Endothelial cell of umbilical vein (primary cell): ENCODE measurements around the gene DBF4B. TPM values are rescaled to one million over a fixed set of nuclear protein-coding genes. Genes with fewer than 3 reads are reported as not detected.

Experiments used
- BruUV-seq: library from RNA; stranded (reverse); fragments of 400-500 nt; replicated peaks from 2 replicates; lab custom pipeline; 2021; lab: Mats Ljungman, UMichigan
- CTCF ChIA-PET: fragments of 300-600, 350-600 bp; sonication (Branson Sonifier 250); formaldehyde crosslinking; loops from one replicate; lab custom pipeline; 2021; ENCODE audit warnings: antibody characterized with exemption, inconsistent platforms; lab: Charles Lee
- POLR2A ChIA-PET: fragments of 300-600, 350-600 bp; sonication (Branson Sonifier 250); formaldehyde crosslinking; loops from one replicate; lab custom pipeline; 2021; ENCODE audit warnings: antibody characterized with exemption, inconsistent platforms; lab: Charles Lee
- DNase-seq: peaks from one replicate; pipeline ENCODE4 v3.0.0-alpha.2; 2011; ENCODE audit warnings: low read depth, low spot score
- FAIRE-seq: peaks from 2 replicates; lab custom pipeline; 2011; peaks lifted over from hg19 to GRCh38; lab: Jason Lieb, UNC
- H2AFZ ChIP-seq: 2 replicates; pipeline ENCODE4 v1.6.0; 2012; ENCODE audit warnings: low read depth, low read length, control low read depth, inconsistent platforms
- H3K27ac ChIP-seq: 2 replicates; pipeline ENCODE4 v1.5.1; 2011; ENCODE audit warnings: low read depth, mild to moderate bottlenecking, control low read depth, low read length, moderate library complexity; ENCODE audit not compliant: insufficient read depth
- H3K27me3 ChIP-seq, 2 experiments: 2 replicates each; pipeline versions ENCODE4 v1.6.0 to v1.6.1; 2011; ENCODE audit warnings: low read length in 2 of 2, mixed read lengths in 1 of 2; ENCODE audit not compliant: control insufficient read depth in 2 of 2, insufficient read depth in 2 of 2
- H3K36me3 ChIP-seq, 2 experiments: 2 replicates in 1 of 2; 3 replicates in 1 of 2; pipeline ENCODE4 v1.5.1; 2011; ENCODE audit warnings: low read length in 2 of 2, mild to moderate bottlenecking in 1 of 2, moderate library complexity in 1 of 2; ENCODE audit not compliant: control insufficient read depth in 2 of 2, insufficient read depth in 2 of 2; ENCODE audit errors: extremely low read depth in 1 of 2
- H3K4me1 ChIP-seq: 3 replicates; pipeline ENCODE4 v1.5.1; 2011; ENCODE audit warnings: mild to moderate bottlenecking, low read length; ENCODE audit not compliant: control insufficient read depth, insufficient read depth; ENCODE audit errors: extremely low read depth
- H3K4me2 ChIP-seq: 2 replicates; pipeline ENCODE4 v1.6.1; 2011; ENCODE audit warnings: low read length, control low read depth, mixed read lengths; ENCODE audit not compliant: insufficient read depth
- H3K4me3 ChIP-seq, 3 experiments: fragments of 200-600 bp in 1 of 3; sonication (generic), shearing (Covaris generic) in 1 of 3; replicated peaks in 1 of 3; 2 replicates each; pipeline ENCODE4 v1.5.1; 2011 to 2016; ENCODE audit warnings: control low read depth in 3 of 3, low read length in 3 of 3, mild to moderate bottlenecking in 2 of 3, inconsistent platforms in 1 of 3, low read depth in 1 of 3, moderate library complexity in 1 of 3; ENCODE audit not compliant: insufficient read depth in 1 of 3
- H3K79me2 ChIP-seq: 2 replicates; pipeline ENCODE4 v1.6.0; 2012; ENCODE audit warnings: low read length, inconsistent platforms; ENCODE audit not compliant: control insufficient read depth, insufficient read depth
- H3K9ac ChIP-seq: replicated peaks from 2 replicates; pipeline ENCODE3; 2011; ENCODE audit warnings: low read length, control low read depth; ENCODE audit not compliant: insufficient read depth; ENCODE audit errors: extremely low read depth
- H3K9me1 ChIP-seq: replicated peaks from 3 replicates; pipeline ENCODE4 v1.6.0; 2011; ENCODE audit warnings: mild to moderate bottlenecking, low read length; ENCODE audit not compliant: control insufficient read depth, insufficient read depth; ENCODE audit errors: extremely low read depth
- H3K9me3 ChIP-seq: replicated peaks from 2 replicates; pipeline ENCODE4 v1.5.1; 2012; ENCODE audit warnings: low read length, inconsistent platforms; ENCODE audit not compliant: control insufficient read depth, insufficient read depth
- H4K20me1 ChIP-seq: replicated peaks from 2 replicates; pipeline ENCODE3; 2011; ENCODE audit warnings: mild to moderate bottlenecking, low read length; ENCODE audit not compliant: control insufficient read depth, insufficient read depth; ENCODE audit errors: extremely low read depth
- CTCF ChIP-seq, 2 donors: IDR thresholded peaks; 1 replicate in 1 of 2; 2 replicates in 1 of 2; pipeline ENCODE4 v1.5.1; 2011; ENCODE audit warnings: low read length in 2 of 2, mild to moderate bottlenecking in 2 of 2, moderate library complexity in 2 of 2, control low read depth in 1 of 2, inconsistent platforms in 1 of 2, low read depth in 1 of 2; ENCODE audit not compliant: insufficient read depth in 1 of 2; ENCODE audit errors: extremely low read depth in 1 of 2
- EZH2 ChIP-seq: IDR thresholded peaks from 2 replicates; pipeline ENCODE4 v1.6.1; 2012; ENCODE audit warnings: borderline replicate concordance, low read depth, mild to moderate bottlenecking, moderate library complexity, low read length, inconsistent platforms; ENCODE audit not compliant: severe bottlenecking
- FOS ChIP-seq: IDR thresholded peaks from 2 replicates; pipeline ENCODE4 v1.6.1; 2011; ENCODE audit warnings: mild to moderate bottlenecking, low read length, moderate library complexity, borderline replicate concordance; ENCODE audit not compliant: insufficient read depth
- GATA2 ChIP-seq: IDR thresholded peaks from 2 replicates; pipeline ENCODE4 v1.7.0; 2011; ENCODE audit warnings: low read depth, mild to moderate bottlenecking, moderate library complexity, mixed read lengths, low read length; ENCODE audit not compliant: insufficient read length, insufficient read depth
- JUN ChIP-seq: IDR thresholded peaks from 2 replicates; pipeline ENCODE4 v1.6.1; 2011; ENCODE audit warnings: borderline replicate concordance, low read depth; ENCODE audit not compliant: insufficient read length, insufficient read depth
- MYC ChIP-seq: IDR thresholded peaks from one replicate; pipeline ENCODE4 v1.6.1; 2011; ENCODE audit warnings: mild to moderate bottlenecking, low read depth, low read length
- POLR2A ChIP-seq: IDR thresholded peaks from 2 replicates; pipeline ENCODE4 v1.6.1; 2012; ENCODE audit warnings: low read depth, mild to moderate bottlenecking, control low read depth, low read length
- POLR2AphosphoS5 ChIP-seq: IDR thresholded peaks from 2 replicates; pipeline ENCODE4 v1.6.1; 2012; ENCODE audit warnings: low read depth, mild to moderate bottlenecking, control low read depth, low read length, moderate library complexity; ENCODE audit not compliant: insufficient read depth
- dilution Hi-C: fragments of 300-500 bp; cut with MboI; formaldehyde crosslinking; loops from one replicate; pipeline ENCODE4 v1.15.0; 2019; ENCODE audit warnings: low sequenced_read_pairs; ENCODE audit not compliant: extremely low pct_ligation_motif_present
- intact Hi-C: fragments of 100-400 bp; cut with micrococcal nuclease; formaldehyde crosslinking; loops from one replicate; pipeline ENCODE4 v1.10.0; 2022
- polyA plus RNA-seq, 4 experiments: library from polyadenylated mRNA; depleted of rRNA in 3 of 4; stranded (reverse) in 3 of 4; unstranded in 1 of 4; fragments of >200 nt; gene quantifications; 2 replicates each; pipeline versions ENCODE4 v1.2.1 to v1.2.3, GENCODE V29; 2011 to 2012; ENCODE audit warnings: missing spikeins in 1 of 4
- total RNA-seq: library from RNA; stranded (reverse); gene quantifications from 2 replicates; pipeline ENCODE4 v1.2.3, GENCODE V29; 2021
- TF ChIP-seq, protein P1 (sequence below): IDR thresholded peaks from 2 replicates; pipeline ENCODE4 v1.6.1; 2011; ENCODE audit not compliant: insufficient read depth, insufficient read length

DBF4B gene
- total and polyA plus RNA-seq, 2 donors (not counting 3 experiments of a cell fraction or from before 2014, with no cell fraction given) = 12.5 to 26.2 TPM

DNA sequence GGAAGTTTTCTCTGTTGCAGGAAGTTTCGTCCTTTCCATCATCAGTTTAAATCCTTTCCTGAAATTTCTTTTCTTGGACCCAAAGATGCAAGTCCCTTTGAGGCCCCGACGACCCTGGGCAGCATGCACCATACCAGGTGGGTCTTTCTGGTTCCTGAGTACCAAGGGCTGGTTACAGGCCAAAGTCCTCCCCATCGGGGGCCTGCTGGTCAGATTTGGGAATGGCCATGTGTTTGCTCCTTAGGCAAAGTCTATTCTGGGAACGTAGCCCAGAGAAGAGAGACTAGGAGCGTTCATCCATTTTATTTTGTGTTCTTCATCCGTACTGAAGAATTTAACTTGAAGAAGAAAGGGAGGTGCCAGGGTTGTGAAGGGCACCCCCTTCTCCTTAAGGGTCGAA, 32.9 kb downstream of the DBF4B start:
- Histone ChIP-seq H3K9me1 (no peaks in the 10 kb centered on the region), H3K9me3 (no peaks in the 10 kb centered on the region), H4K20me1 (no peaks in the 10 kb centered on the region), H3K4me3 (no peak overlapping the region), H3K9ac (no peak overlapping the region), H3K79me2 (no peaks in the 10 kb centered on the region), H2AFZ (no peak overlapping the region), H3K36me3 (peaks cover 0 to 6% of the 10 kb centered on the region in 2 experiments), H3K27me3 (no peaks in the 10 kb centered on the region), H3K4me2 (no peak overlapping the region), H3K27ac (no peak overlapping the region), H3K4me1 (no peaks in the 10 kb centered on the region)
- intact Hi-C loops (no loop called here), dilution Hi-C loops (no loop called here)
- ChIA-PET CTCF (no interaction called here), POLR2A (no interaction called here)
- BruUV-seq = no TSS peak
- TF ChIP-seq POLR2AphosphoS5 (no peak), GATA2 (no peak), JUN (no peak), FOS (no peak), EZH2 (no peak), MYC (no peak), POLR2A (no peak)
- TF ChIP-seq, protein P1, sequence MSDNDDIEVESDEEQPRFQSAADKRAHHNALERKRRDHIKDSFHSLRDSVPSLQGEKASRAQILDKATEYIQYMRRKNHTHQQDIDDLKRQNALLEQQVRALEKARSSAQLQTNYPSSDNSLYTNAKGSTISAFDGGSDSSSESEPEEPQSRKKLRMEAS = no peak
- DNase-seq (no peak), FAIRE-seq (no peak)

- intact Hi-C loops = no loop called here
- CTCF ChIA-PET = no interaction called here
- no peak for FAIRE-seq
These were observed 36.8 kb downstream of the DBF4B start for GRCh38 chr17:44745301-44745700.

More at GRCh38 chr17:44745301-44745700, 36.8 kb downstream of the DBF4B start:
- H3K9ac ChIP-seq = no peak overlapping the region
- dilution Hi-C loops = no loop called here
- no peaks in the 10 kb centered on the region for H3K4me1 ChIP-seq
- TF ChIP-seq JUN (no peak), EZH2 (no peak), POLR2AphosphoS5 (no peak), GATA2 (no peak), POLR2A (no peak), FOS (no peak), CTCF (IDR thresholded peaks at IDR 0.05; ENCODE audit: extremely low read depth in 1 of 2, insufficient read depth in 1 of 2, low read depth in 1 of 2, low read length in 2 of 2) (no peak), MYC (no peak)
- TF ChIP-seq, protein P1 = no peak
- H3K27me3 ChIP-seq = no peaks in the 10 kb centered on the region
- H3K4me3 ChIP-seq = no peak overlapping the region
- BruUV-seq = no TSS peak
- no peaks in the 10 kb centered on the region for H3K9me3 ChIP-seq
- H3K79me2 ChIP-seq = no peaks in the 10 kb centered on the region
- H3K4me2 ChIP-seq = no peak overlapping the region
- H3K27ac ChIP-seq = no peak overlapping the region
- no peak for DNase-seq
- H2AFZ ChIP-seq = no peak overlapping the region
- POLR2A ChIA-PET = no interaction called here
- H4K20me1 ChIP-seq = no peaks in the 10 kb centered on the region
- H3K9me1 ChIP-seq = no peaks in the 10 kb centered on the region
- peaks cover 2 to 17% of the 10 kb centered on the region in 2 experiments for H3K36me3 ChIP-seq
